Measurements from ENCODE around the gene IP6K3.

The IP6K3 gene

GRCh38 chr6:33746651-33747100, at the start of gene IP6K3:
IP6K3 (minus strand) TSS chr6:33746905; CDS start chr6:33735476, 11,429 bp downstream.
- TF ChIP-seq CTCF (IDR thresholded peaks at IDR 0.05; ENCODE audit: low read length) (no peak), EZH2phosphoT487 (IDR thresholded peaks at IDR 0.05; ENCODE audit: low read length) (no peak), EZH2 (optimal IDR thresholded peaks at IDR 0.05; ENCODE audit: low read depth, low read length) (no peak)
- Histone ChIP-seq H3K79me2 (ENCODE audit: low read length) (no peaks in the 10 kb centered on the region), H3K4me2 (ENCODE audit: low read depth, low read length) (no peak within 1 kb of the TSS), H3K36me3 (replicated peaks; ENCODE audit: insufficient read depth, low read length) (no peaks in the 10 kb centered on the region), H3K4me3 (ENCODE audit: low read length) (no peak within 1 kb of the TSS), H3K9ac (ENCODE audit: low read length) (no peak within 1 kb of the TSS), H4K20me1 (ENCODE audit: insufficient read depth, low read length) (no peaks in the 10 kb centered on the region), H2AFZ (ENCODE audit: low read length) (no peak within 1 kb of the TSS), H3F3A (ENCODE audit: insufficient read depth, low read length) (no peaks in the 10 kb centered on the region), H3K27ac (ENCODE audit: low read length) (no peak within 1 kb of the TSS), H3K9me3 (replicated peaks; ENCODE audit: insufficient read depth, low read length) (no peaks in the 10 kb centered on the region), H3K4me1 (ENCODE audit: low read length) (no peaks in the 10 kb centered on the region), H3K9me2 (replicated peaks; ENCODE audit: insufficient read depth, low read length) (no peaks in the 10 kb centered on the region), H3K27me3 (replicated peaks; ENCODE audit: insufficient read depth, low read length) (peaks cover 76% of the 10 kb centered on the region)
- DNase-seq, result no peak

GRCh38 chr6:33794910-33795623, 48.4 kb upstream of the IP6K3 start:
- H3K4me1 ChIP-seq (ENCODE audit: low read length), result 0 out of 2 replicates have a peak, but pooled peaks cover 3% of the 10 kb centered on the region
- no peak for DNase-seq
- no peak overlapping the region for H2AFZ ChIP-seq (ENCODE audit: low read length)
- H3F3A ChIP-seq (ENCODE audit: insufficient read depth, low read length), result no peaks in the 10 kb centered on the region
- H3K27ac ChIP-seq (ENCODE audit: low read length), result no peak overlapping the region
- no peak overlapping the region for H3K4me2 ChIP-seq (ENCODE audit: low read depth, low read length)
- no peak overlapping the region for H3K9ac ChIP-seq (ENCODE audit: low read length)
- no peaks in the 10 kb centered on the region for H3K36me3 ChIP-seq (replicated peaks; ENCODE audit: insufficient read depth, low read length)
- no peak overlapping the region for H3K4me3 ChIP-seq (ENCODE audit: low read length)
- peaks cover 54% of the 10 kb centered on the region for H3K27me3 ChIP-seq (replicated peaks; ENCODE audit: insufficient read depth, low read length)
- H4K20me1 ChIP-seq (ENCODE audit: insufficient read depth, low read length), result no peaks in the 10 kb centered on the region
- no peak for TF ChIP-seq EZH2phosphoT487 (IDR thresholded peaks at IDR 0.05; ENCODE audit: low read length)
- TF ChIP-seq EZH2 (optimal IDR thresholded peaks at IDR 0.05; ENCODE audit: low read depth, low read length), result no peak
- no peak for TF ChIP-seq CTCF (IDR thresholded peaks at IDR 0.05; ENCODE audit: low read length)
- no peaks in the 10 kb centered on the region for H3K9me3 ChIP-seq (replicated peaks; ENCODE audit: insufficient read depth, low read length)
- no peaks in the 10 kb centered on the region for H3K9me2 ChIP-seq (replicated peaks; ENCODE audit: insufficient read depth, low read length)
- H3K79me2 ChIP-seq (ENCODE audit: low read length), result no peaks in the 10 kb centered on the region

GRCh38 chr6:33792981-33793380, 46.3 kb upstream of the IP6K3 start:
- H2AFZ ChIP-seq (ENCODE audit: low read length), result no peak overlapping the region
- DNase-seq, result no peak
- H3F3A ChIP-seq (ENCODE audit: insufficient read depth, low read length), result peaks cover under 1% of the 10 kb centered on the region; the same call in 1 of the 2 replicates
- H3K36me3 ChIP-seq (replicated peaks; ENCODE audit: insufficient read depth, low read length), result no peaks in the 10 kb centered on the region
- H3K9ac ChIP-seq (ENCODE audit: low read length), result no peak overlapping the region
- H4K20me1 ChIP-seq (ENCODE audit: insufficient read depth, low read length), result no peaks in the 10 kb centered on the region
- peaks cover 4% of the 10 kb centered on the region for H3K79me2 ChIP-seq (ENCODE audit: low read length)
- H3K4me3 ChIP-seq (ENCODE audit: low read length), result no peak overlapping the region
- H3K9me3 ChIP-seq (replicated peaks; ENCODE audit: insufficient read depth, low read length), result no peaks in the 10 kb centered on the region
- 0 out of 2 replicates have a peak, but pooled peaks cover 5% of the 10 kb centered on the region for H3K4me1 ChIP-seq (ENCODE audit: low read length)
- H3K4me2 ChIP-seq (ENCODE audit: low read depth, low read length), result no peak overlapping the region
- H3K27me3 ChIP-seq (replicated peaks; ENCODE audit: insufficient read depth, low read length), result peaks cover 51% of the 10 kb centered on the region
- no peak overlapping the region for H3K27ac ChIP-seq (ENCODE audit: low read length)
- TF ChIP-seq EZH2 (optimal IDR thresholded peaks at IDR 0.05; ENCODE audit: low read depth, low read length) (no peak), EZH2phosphoT487 (IDR thresholded peaks at IDR 0.05; ENCODE audit: low read length) (no peak), CTCF (IDR thresholded peaks at IDR 0.05; ENCODE audit: low read length) (no peak)
- H3K9me2 ChIP-seq (replicated peaks; ENCODE audit: insufficient read depth, low read length), result no peaks in the 10 kb centered on the region; the same call in 1 of the 2 replicates
